Measurements from ENCODE around the gene IGSF3.

Gene IGSF3

DNA sequence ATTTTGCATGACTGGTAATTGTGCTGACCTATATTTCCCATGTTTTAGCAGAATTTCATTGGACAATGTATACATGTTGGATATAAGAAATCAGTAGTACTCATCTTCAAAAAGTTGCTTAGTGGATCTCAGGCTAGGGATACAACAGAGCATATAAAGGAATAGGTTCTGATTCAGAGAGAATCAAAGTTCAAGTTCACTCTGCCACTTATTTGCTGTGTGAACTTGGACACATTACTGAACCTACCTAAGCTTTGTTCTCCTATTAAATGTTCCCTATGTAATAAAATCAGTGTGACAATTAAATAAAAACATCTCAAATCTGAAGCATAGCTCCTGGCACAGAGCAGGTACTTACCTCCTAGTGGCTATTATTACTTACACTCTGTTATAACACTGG is 106.0 kb downstream of the IGSF3 start:
- DNase-seq = no peak
- Histone ChIP-seq H3K4me1 (ENCODE audit: control insufficient read depth, insufficient read depth, low read depth, low read length) (peaks cover 3% of the 10 kb centered on the region), H3K79me1 (replicated peaks; ENCODE audit: low read length, poor library complexity, severe bottlenecking) (peaks cover 29% of the 10 kb centered on the region), H3K4me3 (ENCODE audit: insufficient read depth in 1 of 2, low read depth in 1 of 2, low read length in 2 of 2) (no peak overlapping the region), H2BK120ac (ENCODE audit: low read depth, low read length) (no peak overlapping the region), H3K9me3 (ENCODE audit: control insufficient read depth, low read length) (no peaks in the 10 kb centered on the region), H3K4me2 (ENCODE audit: low read length, poor library complexity, severe bottlenecking) (no peak overlapping the region), H3K9ac (ENCODE audit: low read length) (no peak overlapping the region), H4K8ac (ENCODE audit: low read length) (no peak overlapping the region), H2BK12ac (ENCODE audit: low read length in 2 of 2) (no peak overlapping the region), H2BK15ac (ENCODE audit: low read depth, poor library complexity, severe bottlenecking) (no peak overlapping the region), H2AFZ (ENCODE audit: low read depth, low read length) (no peak overlapping the region), H3K27ac (ENCODE audit: low read length, poor library complexity, severe bottlenecking) (no peak overlapping the region), H2AK5ac (ENCODE audit: low read length, severe bottlenecking) (no peak overlapping the region), H3K4ac (ENCODE audit: low read depth in 1 of 2, low read length in 2 of 2) (no peak overlapping the region), H3K18ac (ENCODE audit: low read depth in 1 of 2, low read length in 2 of 2) (no peak overlapping the region), H3K14ac (ENCODE audit: low read length in 2 of 2) (no peak overlapping the region), H3K27me3 (ENCODE audit: control insufficient read depth in 1 of 2, insufficient read depth in 1 of 2, low read length in 2 of 2) (no peaks in the 10 kb centered on the region), H3K36me3 (ENCODE audit: control insufficient read depth in 1 of 2, insufficient read depth in 2 of 2, low read depth in 1 of 2, low read length in 2 of 2) (peaks cover 0 to 3% of the 10 kb centered on the region in 2 experiments), H3K23ac (ENCODE audit: low read length in 2 of 2) (no peak overlapping the region), H2BK5ac (ENCODE audit: low read depth, low read length, poor library complexity, severe bottlenecking) (no peak overlapping the region), H4K91ac (ENCODE audit: low read length) (no peak overlapping the region)

DNA sequence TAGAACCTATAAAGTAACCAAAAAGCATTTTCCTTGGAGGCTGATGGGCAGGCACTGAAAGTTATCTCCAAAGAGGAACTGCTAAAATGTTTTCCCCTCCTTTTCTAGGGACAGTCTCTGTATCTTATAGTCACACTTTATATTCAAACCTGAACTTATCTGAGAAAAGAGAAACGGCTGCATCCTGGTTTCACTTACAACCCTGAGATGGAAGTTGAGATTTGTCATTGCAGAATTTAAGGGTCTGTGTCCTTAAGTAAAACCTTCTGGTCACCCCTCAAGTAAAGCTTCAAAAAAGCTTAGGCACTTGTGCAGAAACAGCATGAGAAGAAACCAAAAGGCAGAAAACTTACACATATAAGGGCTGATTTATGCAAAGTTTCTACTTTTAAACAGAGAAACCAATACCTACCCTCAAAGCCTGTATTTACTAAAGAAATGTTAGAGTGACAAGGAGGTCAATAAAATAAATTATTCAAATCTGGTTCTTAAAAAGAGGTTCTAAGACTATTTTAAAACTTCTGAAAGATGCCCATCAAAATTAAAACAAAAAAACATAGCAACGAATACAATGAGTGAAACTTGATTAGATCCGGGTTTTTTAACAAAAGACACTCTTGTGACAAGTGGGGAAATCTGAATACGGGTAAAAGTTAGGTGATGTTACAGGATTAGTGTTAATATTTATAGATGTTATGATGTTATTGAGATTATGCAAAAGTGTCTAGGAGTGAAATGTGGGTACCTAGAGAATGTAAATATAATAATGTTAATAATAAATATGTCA is 106.6 kb downstream of the IGSF3 start:
- Histone ChIP-seq H2AFZ (ENCODE audit: low read depth, low read length) (no peak overlapping the region), H3K4ac (ENCODE audit: low read depth in 1 of 2, low read length in 2 of 2) (no peak overlapping the region), H3K27ac (ENCODE audit: low read length, poor library complexity, severe bottlenecking) (no peak overlapping the region), H3K9me3 (ENCODE audit: control insufficient read depth, low read length) (no peaks in the 10 kb centered on the region), H3K23ac (ENCODE audit: low read length in 2 of 2) (no peak overlapping the region), H2AK5ac (ENCODE audit: low read length, severe bottlenecking) (no peak overlapping the region), H3K18ac (ENCODE audit: low read depth in 1 of 2, low read length in 2 of 2) (no peak overlapping the region), H4K8ac (ENCODE audit: low read length) (no peak overlapping the region), H2BK12ac (ENCODE audit: low read length in 2 of 2) (no peak overlapping the region), H2BK120ac (ENCODE audit: low read depth, low read length) (no peak overlapping the region), H2BK15ac (ENCODE audit: low read depth, poor library complexity, severe bottlenecking) (no peak overlapping the region), H3K4me1 (ENCODE audit: control insufficient read depth, insufficient read depth, low read depth, low read length) (peaks cover 4% of the 10 kb centered on the region), H3K79me1 (replicated peaks; ENCODE audit: low read length, poor library complexity, severe bottlenecking) (peaks cover 27% of the 10 kb centered on the region), H2BK5ac (ENCODE audit: low read depth, low read length, poor library complexity, severe bottlenecking) (no peak overlapping the region), H3K36me3 (ENCODE audit: control insufficient read depth in 1 of 2, insufficient read depth in 2 of 2, low read depth in 1 of 2, low read length in 2 of 2) (peaks cover 0 to 3% of the 10 kb centered on the region in 2 experiments), H3K14ac (ENCODE audit: low read length in 2 of 2) (no peak overlapping the region), H4K91ac (ENCODE audit: low read length) (no peak overlapping the region), H3K4me3 (ENCODE audit: insufficient read depth in 1 of 2, low read depth in 1 of 2, low read length in 2 of 2) (no peak overlapping the region), H3K4me2 (ENCODE audit: low read length, poor library complexity, severe bottlenecking) (no peak overlapping the region), H3K27me3 (ENCODE audit: control insufficient read depth in 1 of 2, insufficient read depth in 1 of 2, low read length in 2 of 2) (no peaks in the 10 kb centered on the region), H3K9ac (ENCODE audit: low read length) (no peak overlapping the region)
- WGBS = 93% methylated on average over 4 of the region's 4 CpGs
- DNase-seq = no peak

DNA sequence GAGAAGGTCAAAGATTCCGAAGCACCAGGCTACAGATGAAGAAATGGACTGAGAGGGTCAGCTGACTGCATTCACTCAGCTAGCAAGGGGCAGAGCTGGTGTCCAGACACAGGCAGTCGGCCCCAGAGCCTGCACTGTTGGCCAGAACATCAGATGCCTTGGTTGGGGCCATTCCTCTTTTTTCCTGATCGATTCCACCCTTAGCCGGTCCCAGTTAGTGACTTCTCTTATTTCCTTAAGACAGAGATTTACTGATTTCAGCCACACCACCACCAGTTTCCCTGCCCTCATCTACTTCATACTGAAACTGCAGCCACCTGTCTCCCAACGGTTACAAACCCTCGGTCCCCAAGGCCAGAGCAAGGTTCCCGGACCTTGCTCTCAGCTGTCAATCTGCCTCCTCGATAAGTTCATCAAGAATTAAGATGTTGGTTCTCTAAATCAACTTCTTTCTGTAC is 108.2 kb downstream of the IGSF3 start:
- Histone ChIP-seq H4K91ac (ENCODE audit: low read length) (no peak overlapping the region), H2AFZ (ENCODE audit: low read depth, low read length) (no peak overlapping the region), H3K27me3 (ENCODE audit: control insufficient read depth in 1 of 2, insufficient read depth in 1 of 2, low read length in 2 of 2) (no peaks in the 10 kb centered on the region), H3K4me1 (ENCODE audit: control insufficient read depth, insufficient read depth, low read depth, low read length) (peaks cover 7% of the 10 kb centered on the region), H3K4ac (ENCODE audit: low read depth in 1 of 2, low read length in 2 of 2) (no peak overlapping the region), H3K4me3 (ENCODE audit: insufficient read depth in 1 of 2, low read depth in 1 of 2, low read length in 2 of 2) (no peak overlapping the region), H3K4me2 (ENCODE audit: low read length, poor library complexity, severe bottlenecking) (no peak overlapping the region), H3K14ac (ENCODE audit: low read length in 2 of 2) (no peak overlapping the region), H3K9me3 (ENCODE audit: control insufficient read depth, low read length) (no peaks in the 10 kb centered on the region), H3K23ac (ENCODE audit: low read length in 2 of 2) (no peak overlapping the region), H3K9ac (ENCODE audit: low read length) (no peak overlapping the region), H2BK5ac (ENCODE audit: low read depth, low read length, poor library complexity, severe bottlenecking) (no peak overlapping the region), H2BK15ac (ENCODE audit: low read depth, poor library complexity, severe bottlenecking) (no peak overlapping the region), H2BK120ac (ENCODE audit: low read depth, low read length) (no peak overlapping the region), H3K36me3 (ENCODE audit: control insufficient read depth in 1 of 2, insufficient read depth in 2 of 2, low read depth in 1 of 2, low read length in 2 of 2) (peaks cover 0 to 3% of the 10 kb centered on the region in 2 experiments), H4K8ac (ENCODE audit: low read length) (no peak overlapping the region), H3K27ac (ENCODE audit: low read length, poor library complexity, severe bottlenecking) (no peak overlapping the region), H3K79me1 (replicated peaks; ENCODE audit: low read length, poor library complexity, severe bottlenecking) (peaks cover 23% of the 10 kb centered on the region), H2BK12ac (ENCODE audit: low read length in 2 of 2) (no peak overlapping the region), H2AK5ac (ENCODE audit: low read length, severe bottlenecking) (no peak overlapping the region), H3K18ac (ENCODE audit: low read depth in 1 of 2, low read length in 2 of 2) (no peak overlapping the region)
- 91% methylated on average over 6 of the region's 8 CpGs for WGBS
- DNase-seq = no peak

DNA sequence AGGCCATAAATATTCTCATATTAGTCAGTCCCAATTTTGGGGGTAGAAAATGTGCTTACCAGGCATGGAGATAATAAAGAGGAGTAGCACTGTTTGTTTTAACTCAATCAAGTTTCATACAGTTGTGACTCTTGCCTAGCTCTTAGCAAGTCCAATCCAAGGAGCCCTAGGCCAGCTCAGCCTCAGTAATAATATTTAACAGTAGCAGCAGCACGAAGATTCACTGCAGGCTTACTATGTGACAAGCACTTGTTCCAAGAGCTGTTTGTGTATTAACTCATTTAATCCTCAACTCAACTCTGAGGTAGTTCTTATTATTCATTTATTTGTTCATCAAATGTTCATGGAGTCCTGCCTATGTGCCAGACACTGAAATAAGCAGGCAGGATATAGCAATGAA is 109.0 kb downstream of the IGSF3 start:
- H2AK5ac ChIP-seq (ENCODE audit: low read length, severe bottlenecking) = no peak overlapping the region
- H2BK120ac ChIP-seq (ENCODE audit: low read depth, low read length) = no peak overlapping the region
- no peak overlapping the region for H3K4me3 ChIP-seq (ENCODE audit: insufficient read depth in 1 of 2, low read depth in 1 of 2, low read length in 2 of 2)
- no peak overlapping the region for H2AFZ ChIP-seq (ENCODE audit: low read depth, low read length)
- no peaks in the 10 kb centered on the region for H3K27me3 ChIP-seq (ENCODE audit: control insufficient read depth in 1 of 2, insufficient read depth in 1 of 2, low read length in 2 of 2)
- no peak overlapping the region for H3K27ac ChIP-seq (ENCODE audit: low read length, poor library complexity, severe bottlenecking)
- H3K14ac ChIP-seq (ENCODE audit: low read length in 2 of 2) = no peak overlapping the region
- H3K9me3 ChIP-seq (ENCODE audit: control insufficient read depth, low read length) = no peaks in the 10 kb centered on the region
- H3K23ac ChIP-seq (ENCODE audit: low read length in 2 of 2) = no peak overlapping the region
- no peak overlapping the region for H2BK12ac ChIP-seq (ENCODE audit: low read length in 2 of 2)
- H3K36me3 ChIP-seq (ENCODE audit: control insufficient read depth in 1 of 2, insufficient read depth in 2 of 2, low read depth in 1 of 2, low read length in 2 of 2) = peaks cover 0 to 3% of the 10 kb centered on the region in 2 experiments
- 80% methylated on average over 1 of the region's 1 CpG for WGBS
- H3K79me1 ChIP-seq (replicated peaks; ENCODE audit: low read length, poor library complexity, severe bottlenecking) = peaks cover 24% of the 10 kb centered on the region
- H2BK5ac ChIP-seq (ENCODE audit: low read depth, low read length, poor library complexity, severe bottlenecking) = no peak overlapping the region
- no peak overlapping the region for H3K9ac ChIP-seq (ENCODE audit: low read length)
- no peak overlapping the region for H3K18ac ChIP-seq (ENCODE audit: low read depth in 1 of 2, low read length in 2 of 2)
- DNase-seq = no peak
- H4K8ac ChIP-seq (ENCODE audit: low read length) = no peak overlapping the region
- no peak overlapping the region for H2BK15ac ChIP-seq (ENCODE audit: low read depth, poor library complexity, severe bottlenecking)
- peaks cover 8% of the 10 kb centered on the region for H3K4me1 ChIP-seq (ENCODE audit: control insufficient read depth, insufficient read depth, low read depth, low read length)
- no peak overlapping the region for H3K4me2 ChIP-seq (ENCODE audit: low read length, poor library complexity, severe bottlenecking)
- no peak overlapping the region for H4K91ac ChIP-seq (ENCODE audit: low read length)
- H3K4ac ChIP-seq (ENCODE audit: low read depth in 1 of 2, low read length in 2 of 2) = no peak overlapping the region
